Vagina (tissue), 2 donors: ENCODE results near the gene SPOCK3. TPM values are rescaled to one million over a fixed set of nuclear protein-coding genes. Genes with fewer than 3 reads are reported as not detected.

Source experiments
- DNase-seq, 2 donors: peaks; one replicate each; pipeline ENCODE4 v3.0.0-alpha.2; 2017; ENCODE audit errors: extremely low spot score in 2 of 2
- H3K27ac ChIP-seq: fragments of 200-600 bp; sonication (generic); one replicate; pipeline ENCODE4 v1.5.1; 2019
- H3K27me3 ChIP-seq: fragments of 200-600 bp; sonication (generic); one replicate; pipeline ENCODE4 v1.5.1; 2019
- H3K36me3 ChIP-seq, 2 donors: fragments of 200-600 bp; sonication (generic); one replicate each; pipeline ENCODE4 v1.5.1; 2017 to 2019
- H3K4me1 ChIP-seq: fragments of 200-600 bp; sonication (generic); one replicate; pipeline ENCODE4 v1.5.1; 2019
- H3K4me3 ChIP-seq, 2 donors: fragments of 200-600 bp; sonication (generic); 1 replicate in 1 of 2; 2 replicates in 1 of 2; pipeline ENCODE4 v1.5.1; 2016 to 2019
- H3K9me3 ChIP-seq: fragments of 200-600 bp; sonication (generic); one replicate; pipeline ENCODE4 v1.5.1; 2019
- POLR2A ChIP-seq, 2 donors: fragments of 450-650 bp; IDR thresholded peaks; one replicate each; pipeline ENCODE4 v1.6.1; 2017; ENCODE audit warnings: antibody characterized with exemption in 2 of 2, mild to moderate bottlenecking in 2 of 2, moderate library complexity in 2 of 2
- POLR2AphosphoS5 ChIP-seq, 2 donors: sonication (generic); formaldehyde crosslinking; IDR thresholded peaks; one replicate each; pipeline ENCODE4 v1.9.0; 2017; ENCODE audit warnings: antibody characterized with exemption in 2 of 2, mild to moderate bottlenecking in 2 of 2, low read depth in 1 of 2; ENCODE audit not compliant: insufficient read depth in 1 of 2
- intact Hi-C: fragments of 100-400 bp; cut with DNase I; formaldehyde crosslinking; loops from one replicate; pipeline ENCODE4 v1.15.1; 2023
- total RNA-seq: library from RNA; depleted of rRNA; stranded (reverse); fragments of >200 nt; gene quantifications from one replicate; pipeline ENCODE4 v1.2.3, GENCODE V29; 2016
- TF ChIP-seq, protein P1 (sequence below), 3 experiments: fragments of 450-650 bp in 2 of 3; fragments of 200-600 bp in 1 of 3; sonication (generic) in 1 of 3; IDR thresholded peaks; one replicate each; pipeline ENCODE4 v1.5.1; 2017 to 2019; ENCODE audit warnings: antibody characterized with exemption in 3 of 3, mild to moderate bottlenecking in 2 of 3, moderate library complexity in 2 of 3

SPOCK3 gene
- total RNA-seq, 1 donor from 2014 or later, result 0.74 TPM

GRCh38 chr4:166913926-166914325, 320.4 kb downstream of the SPOCK3 start:
- H3K4me1 ChIP-seq, result no peaks in the 10 kb centered on the region
- H3K36me3 ChIP-seq, result no peaks in the 10 kb centered on the region
- H3K27me3 ChIP-seq, result no peaks in the 10 kb centered on the region
- H3K4me3 ChIP-seq, result no peak overlapping the region
- DNase-seq, result no peak
- intact Hi-C loops, result no loop called here
- H3K9me3 ChIP-seq, result no peaks in the 10 kb centered on the region
- no peak overlapping the region for H3K27ac ChIP-seq
- TF ChIP-seq POLR2A (IDR thresholded peaks at IDR 0.05), result no peak
- TF ChIP-seq POLR2AphosphoS5 (IDR thresholded peaks at IDR 0.05; ENCODE audit: insufficient read depth in 1 of 2, low read depth in 1 of 2), result no peak
- TF ChIP-seq, protein P1, sequence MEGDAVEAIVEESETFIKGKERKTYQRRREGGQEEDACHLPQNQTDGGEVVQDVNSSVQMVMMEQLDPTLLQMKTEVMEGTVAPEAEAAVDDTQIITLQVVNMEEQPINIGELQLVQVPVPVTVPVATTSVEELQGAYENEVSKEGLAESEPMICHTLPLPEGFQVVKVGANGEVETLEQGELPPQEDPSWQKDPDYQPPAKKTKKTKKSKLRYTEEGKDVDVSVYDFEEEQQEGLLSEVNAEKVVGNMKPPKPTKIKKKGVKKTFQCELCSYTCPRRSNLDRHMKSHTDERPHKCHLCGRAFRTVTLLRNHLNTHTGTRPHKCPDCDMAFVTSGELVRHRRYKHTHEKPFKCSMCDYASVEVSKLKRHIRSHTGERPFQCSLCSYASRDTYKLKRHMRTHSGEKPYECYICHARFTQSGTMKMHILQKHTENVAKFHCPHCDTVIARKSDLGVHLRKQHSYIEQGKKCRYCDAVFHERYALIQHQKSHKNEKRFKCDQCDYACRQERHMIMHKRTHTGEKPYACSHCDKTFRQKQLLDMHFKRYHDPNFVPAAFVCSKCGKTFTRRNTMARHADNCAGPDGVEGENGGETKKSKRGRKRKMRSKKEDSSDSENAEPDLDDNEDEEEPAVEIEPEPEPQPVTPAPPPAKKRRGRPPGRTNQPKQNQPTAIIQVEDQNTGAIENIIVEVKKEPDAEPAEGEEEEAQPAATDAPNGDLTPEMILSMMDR (IDR thresholded peaks at IDR 0.05), result no peak

DNA sequence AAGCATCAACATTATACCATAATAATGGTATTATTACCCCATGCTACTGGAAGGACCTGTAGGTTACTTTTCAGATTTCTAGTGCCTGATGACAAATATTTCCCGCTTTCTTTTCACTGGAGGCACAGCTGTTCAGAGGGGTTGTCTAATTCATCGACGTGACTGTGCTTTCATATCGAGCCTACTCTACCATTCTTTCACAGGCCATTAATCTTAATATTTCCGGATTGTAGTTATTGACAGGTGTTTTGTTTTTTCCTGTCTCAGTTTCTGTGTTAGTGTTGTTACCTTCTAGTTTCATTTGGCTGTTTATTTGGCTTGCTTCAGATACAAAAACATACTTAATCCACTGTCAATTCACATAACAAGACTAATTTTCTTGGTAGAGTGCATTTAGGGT, 330.9 kb downstream of the SPOCK3 start:
- Histone ChIP-seq H3K4me1 (no peaks in the 10 kb centered on the region), H3K27me3 (no peaks in the 10 kb centered on the region), H3K4me3 (no peak overlapping the region), H3K27ac (no peak overlapping the region), H3K9me3 (no peaks in the 10 kb centered on the region), H3K36me3 (no peaks in the 10 kb centered on the region)
- intact Hi-C loops, result no loop called here
- no peak for DNase-seq
- TF ChIP-seq POLR2A (IDR thresholded peaks at IDR 0.05), result no peak
- TF ChIP-seq, protein P1 (IDR thresholded peaks at IDR 0.05), result no peak
- no peak for TF ChIP-seq POLR2AphosphoS5 (IDR thresholded peaks at IDR 0.05; ENCODE audit: insufficient read depth in 1 of 2, low read depth in 1 of 2)

GRCh38 chr4:166902941-166903340, 331.4 kb downstream of the SPOCK3 start:
- Histone ChIP-seq H3K36me3 (no peaks in the 10 kb centered on the region), H3K4me1 (no peaks in the 10 kb centered on the region), H3K27me3 (no peaks in the 10 kb centered on the region), H3K27ac (no peak overlapping the region), H3K9me3 (no peaks in the 10 kb centered on the region), H3K4me3 (no peak overlapping the region)
- intact Hi-C loops, result no loop called here
- no peak for DNase-seq
- TF ChIP-seq POLR2AphosphoS5 (IDR thresholded peaks at IDR 0.05; ENCODE audit: insufficient read depth in 1 of 2, low read depth in 1 of 2) (no peak), POLR2A (IDR thresholded peaks at IDR 0.05) (no peak)
- TF ChIP-seq, protein P1 (IDR thresholded peaks at IDR 0.05), result no peak

DNA sequence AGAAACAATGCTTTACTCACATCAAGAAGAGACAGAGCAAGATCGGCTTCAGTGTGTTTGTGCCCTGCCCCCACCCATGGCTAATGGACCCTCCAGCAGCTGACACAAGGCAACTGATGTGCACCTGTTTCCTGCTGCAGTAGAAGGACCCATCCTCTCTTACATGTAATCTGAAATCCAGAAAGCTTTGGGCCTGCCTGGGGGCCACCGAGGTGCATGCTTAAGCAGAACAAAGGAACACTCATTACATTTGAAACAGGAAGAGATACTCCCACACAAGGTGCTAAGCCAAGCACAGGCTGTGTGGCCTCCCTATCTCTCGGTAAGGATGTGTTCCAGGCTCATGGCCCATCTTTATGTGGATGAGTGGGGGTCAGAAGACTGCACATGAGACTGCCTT, 338.0 kb downstream of the SPOCK3 start:
- H3K9me3 ChIP-seq, result no peaks in the 10 kb centered on the region
- H3K4me1 ChIP-seq, result no peaks in the 10 kb centered on the region
- no peak for TF ChIP-seq POLR2AphosphoS5 (IDR thresholded peaks at IDR 0.05; ENCODE audit: insufficient read depth in 1 of 2, low read depth in 1 of 2)
- no peak for TF ChIP-seq POLR2A (IDR thresholded peaks at IDR 0.05)
- TF ChIP-seq, protein P1 (IDR thresholded peaks at IDR 0.05), result no peak
- no peaks in the 10 kb centered on the region for H3K36me3 ChIP-seq
- H3K4me3 ChIP-seq, result no peak overlapping the region
- no peak overlapping the region for H3K27ac ChIP-seq
- no peaks in the 10 kb centered on the region for H3K27me3 ChIP-seq
- intact Hi-C loops, result no loop called here
- DNase-seq, result no peak

DNA sequence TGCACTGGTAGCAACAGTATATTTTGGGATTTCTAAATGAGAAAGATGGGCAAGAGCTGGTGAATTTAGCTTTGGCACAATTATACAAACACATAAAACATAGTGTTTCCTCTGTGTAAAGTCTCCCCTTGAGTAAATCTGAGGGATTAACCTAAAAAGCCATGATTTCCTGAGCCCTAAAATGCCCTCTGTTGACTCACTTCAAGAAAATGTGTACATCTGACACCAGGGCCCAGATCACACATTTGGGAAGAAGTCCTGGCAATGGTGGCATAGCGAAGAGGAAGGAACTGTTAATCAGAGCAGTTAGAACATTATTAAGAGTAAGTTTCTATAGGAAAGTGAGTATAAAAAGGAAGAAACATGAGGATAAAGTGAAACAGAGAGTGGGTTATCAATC, 338.5 kb downstream of the SPOCK3 start:
- DNase-seq, result no peak
- H3K27ac ChIP-seq, result no peak overlapping the region
- intact Hi-C loops, result no loop called here
- TF ChIP-seq, protein P1 (IDR thresholded peaks at IDR 0.05), result no peak
- no peak for TF ChIP-seq POLR2AphosphoS5 (IDR thresholded peaks at IDR 0.05; ENCODE audit: insufficient read depth in 1 of 2, low read depth in 1 of 2)
- TF ChIP-seq POLR2A (IDR thresholded peaks at IDR 0.05), result no peak
- no peaks in the 10 kb centered on the region for H3K4me1 ChIP-seq
- H3K27me3 ChIP-seq, result no peaks in the 10 kb centered on the region
- no peaks in the 10 kb centered on the region for H3K9me3 ChIP-seq
- no peaks in the 10 kb centered on the region for H3K36me3 ChIP-seq
- H3K4me3 ChIP-seq, result no peak overlapping the region
